GM18870 (cell line): ENCODE data around the gene HSD17B7.
"Not testable (repeated sequence)": the region's sequence is repeated elsewhere in the genome, so short reads cannot be mapped to it uniquely, and the experiment has no call there.

Experiments
- ATAC-seq: cut with Tn5 transposase; IDR thresholded peaks from one replicate; pipeline ENCODE4 v1.9.1; 2021; ENCODE audit warnings: moderate library complexity; ENCODE audit not compliant: unreplicated experiment

The HSD17B7 gene

GRCh38 chr1:162790303-162790984, at the start of gene HSD17B7:
Gene HSD17B7, plus strand, starts transcription at chr1:162790702. Its CDS starts 99 bp downstream, at chr1:162790801.
- peak; percentile 99 for ATAC-seq

GRCh38 chr1:162740755-162741154, 49.7 kb upstream of the HSD17B7 start:
- ATAC-seq, result no peak

- no peak for ATAC-seq
Measured at GRCh38 chr1:162741574-162741973, 48.9 kb upstream of the HSD17B7 start.

GRCh38 chr1:162746264-162746942, 44.1 kb upstream of the HSD17B7 start:
- not testable (repeated sequence) for ATAC-seq

GRCh38 chr1:162753001-162753658, 37.4 kb upstream of the HSD17B7 start:
- ATAC-seq, result no peak

GRCh38 chr1:162753998-162754585, 36.4 kb upstream of the HSD17B7 start:
- no peak for ATAC-seq

GRCh38 chr1:162755306-162755705, 35.2 kb upstream of the HSD17B7 start:
- ATAC-seq, result no peak

GRCh38 chr1:162756523-162756922, 34.0 kb upstream of the HSD17B7 start:
- no peak for ATAC-seq

GRCh38 chr1:162757476-162757875, 33.0 kb upstream of the HSD17B7 start:
- no peak for ATAC-seq

GRCh38 chr1:162765788-162766187, 24.7 kb upstream of the HSD17B7 start:
- no peak for ATAC-seq

- no peak for ATAC-seq
Measured at GRCh38 chr1:162772571-162773154, 17.8 kb upstream of the HSD17B7 start.

GRCh38 chr1:162774007-162774406, 16.5 kb upstream of the HSD17B7 start:
- ATAC-seq, result no peak

GRCh38 chr1:162779043-162779442, 11.5 kb upstream of the HSD17B7 start:
- no peak for ATAC-seq

- no peak for ATAC-seq
Measured at GRCh38 chr1:162782671-162783070, 7.8 kb upstream of the HSD17B7 start.

GRCh38 chr1:162784926-162785325, 5.6 kb upstream of the HSD17B7 start:
- ATAC-seq, result not testable (repeated sequence)

- ATAC-seq, result not testable (repeated sequence)
Measured at GRCh38 chr1:162788783-162789182, 1.7 kb upstream of the HSD17B7 start.

GRCh38 chr1:162790985-162791357, 469 bp downstream of the HSD17B7 start:
- not testable (repeated sequence) for ATAC-seq

GRCh38 chr1:162794284-162794683, 3.8 kb downstream of the HSD17B7 start:
- ATAC-seq, result not testable (repeated sequence)

GRCh38 chr1:162796617-162797279, 6.2 kb downstream of the HSD17B7 start:
- not testable (repeated sequence) for ATAC-seq

- not testable (repeated sequence) for ATAC-seq
Measured at GRCh38 chr1:162799995-162800830, 9.7 kb downstream of the HSD17B7 start.
